ENCODE measurements around the gene WDPCP. TPM values are rescaled to one million over a fixed set of nuclear protein-coding genes. Genes with fewer than 3 reads are reported as not detected.

Gene WDPCP
- total RNA-seq, 2 experiments from 2014 or later, result 14.8 to 29.3 TPM

DNA sequence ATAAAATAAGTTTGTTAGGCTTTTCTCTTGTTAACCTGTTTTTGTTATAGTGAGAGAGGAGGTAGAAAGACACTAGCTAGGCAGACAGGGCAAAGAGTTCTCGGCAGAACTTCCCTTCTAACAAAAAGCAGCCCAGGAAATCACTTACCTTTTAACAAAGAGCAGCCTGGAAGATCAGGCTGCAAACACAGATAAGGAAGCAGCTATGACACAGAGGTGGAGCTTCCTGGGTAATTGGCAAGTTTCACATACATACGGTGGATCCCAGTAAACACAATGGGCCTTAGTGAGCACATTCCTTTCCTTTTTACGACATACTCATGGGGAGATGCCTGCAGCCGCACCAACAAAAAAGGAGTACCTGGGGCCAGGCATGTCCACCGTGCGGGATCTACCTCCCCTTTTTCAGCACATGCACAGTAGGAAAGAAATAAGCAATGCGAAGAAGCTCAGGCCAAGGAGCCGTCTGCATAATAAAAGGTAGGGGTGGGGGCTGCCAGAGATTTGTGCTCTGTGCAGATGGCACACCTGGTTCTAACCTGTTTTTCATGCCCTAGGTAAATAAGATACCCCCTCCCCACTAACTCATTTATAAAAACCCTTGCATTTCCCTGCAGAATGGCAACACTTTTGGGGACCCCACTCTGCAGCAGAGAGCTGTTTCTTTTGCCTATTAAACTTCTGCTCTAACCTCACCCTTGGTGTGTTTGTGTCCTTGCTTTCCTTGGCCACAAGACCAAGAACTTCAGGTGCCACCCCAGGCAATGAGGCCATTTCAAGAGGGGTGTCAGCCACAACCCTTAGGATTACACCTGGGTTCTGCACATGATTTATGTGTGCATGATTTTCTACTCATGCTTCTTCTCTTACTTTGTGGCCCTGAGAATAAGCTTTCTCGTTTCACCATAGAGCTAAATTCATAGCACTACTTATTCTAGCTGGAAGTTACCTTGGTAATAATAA, 27.0 kb upstream of the WDPCP start:
- Histone ChIP-seq H3K27ac (ENCODE audit: low read depth, low read length, poor library complexity, severe bottlenecking) (no peak overlapping the region), H3K9me2 (ENCODE audit: insufficient read depth, low read length) (no peaks in the 10 kb centered on the region), H3K9me3 (ENCODE audit: low read length) (no peaks in the 10 kb centered on the region), H3K4me1 (ENCODE audit: insufficient read depth, low read length, poor library complexity, severe bottlenecking) (no peaks in the 10 kb centered on the region), H3K79me2 (ENCODE audit: insufficient read depth, low read depth, low read length) (no peaks in the 10 kb centered on the region), H2AFZ (ENCODE audit: low read length) (no peak overlapping the region), H3K4me3 (ENCODE audit: low read depth, low read length, poor library complexity, severe bottlenecking) (no peak overlapping the region), H3K36me3 (ENCODE audit: insufficient read depth, low read length) (no peaks in the 10 kb centered on the region), H3K4me2 (ENCODE audit: low read length) (no peak overlapping the region), H4K20me1 (ENCODE audit: insufficient read depth, low read length) (no peaks in the 10 kb centered on the region)
- TF ChIP-seq, protein P1, sequence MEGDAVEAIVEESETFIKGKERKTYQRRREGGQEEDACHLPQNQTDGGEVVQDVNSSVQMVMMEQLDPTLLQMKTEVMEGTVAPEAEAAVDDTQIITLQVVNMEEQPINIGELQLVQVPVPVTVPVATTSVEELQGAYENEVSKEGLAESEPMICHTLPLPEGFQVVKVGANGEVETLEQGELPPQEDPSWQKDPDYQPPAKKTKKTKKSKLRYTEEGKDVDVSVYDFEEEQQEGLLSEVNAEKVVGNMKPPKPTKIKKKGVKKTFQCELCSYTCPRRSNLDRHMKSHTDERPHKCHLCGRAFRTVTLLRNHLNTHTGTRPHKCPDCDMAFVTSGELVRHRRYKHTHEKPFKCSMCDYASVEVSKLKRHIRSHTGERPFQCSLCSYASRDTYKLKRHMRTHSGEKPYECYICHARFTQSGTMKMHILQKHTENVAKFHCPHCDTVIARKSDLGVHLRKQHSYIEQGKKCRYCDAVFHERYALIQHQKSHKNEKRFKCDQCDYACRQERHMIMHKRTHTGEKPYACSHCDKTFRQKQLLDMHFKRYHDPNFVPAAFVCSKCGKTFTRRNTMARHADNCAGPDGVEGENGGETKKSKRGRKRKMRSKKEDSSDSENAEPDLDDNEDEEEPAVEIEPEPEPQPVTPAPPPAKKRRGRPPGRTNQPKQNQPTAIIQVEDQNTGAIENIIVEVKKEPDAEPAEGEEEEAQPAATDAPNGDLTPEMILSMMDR (conservative IDR thresholded peaks at IDR 0.05; ENCODE audit: low read length), result no peak
- no peak for TF ChIP-seq EZH2phosphoT487 (IDR thresholded peaks at IDR 0.05; ENCODE audit: borderline replicate concordance, low read depth, low read length)
- CTCF ChIA-PET (ENCODE audit: unreplicated experiment), result no interaction called here
- BruUV-seq (replicated peaks), result no TSS peak
- intact Hi-C loops (cut with micrococcal nuclease; ENCODE audit: unreplicated experiment), result no loop called here
- no peak for DNase-seq (ENCODE audit: low spot score)
- POLR2A ChIA-PET, result interaction anchor here (0.7 to 1.1 kb wide), 4 partner anchors 9 to 55 kb away, joined by 3 to 4 read pairs (median 3); no protein-coding TSS in a partner anchor

- TF ChIP-seq EZH2phosphoT487 (IDR thresholded peaks at IDR 0.05; ENCODE audit: borderline replicate concordance, low read depth, low read length), result no peak
- TF ChIP-seq, protein P1 (conservative IDR thresholded peaks at IDR 0.05; ENCODE audit: low read length), result no peak
- intact Hi-C loops (cut with micrococcal nuclease; ENCODE audit: unreplicated experiment), result no loop called here
These were observed 26.2 kb upstream of the WDPCP start for GRCh38 chr2:63614448-63614968.

More at GRCh38 chr2:63614448-63614968, 26.2 kb upstream of the WDPCP start:
- CTCF ChIA-PET (ENCODE audit: unreplicated experiment), result no interaction called here
- Histone ChIP-seq H3K36me3 (ENCODE audit: insufficient read depth, low read length) (no peaks in the 10 kb centered on the region), H3K9me3 (ENCODE audit: low read length) (no peaks in the 10 kb centered on the region), H2AFZ (ENCODE audit: low read length) (no peak overlapping the region), H3K79me2 (ENCODE audit: insufficient read depth, low read depth, low read length) (no peaks in the 10 kb centered on the region), H3K4me3 (ENCODE audit: low read depth, low read length, poor library complexity, severe bottlenecking) (no peak overlapping the region), H3K4me1 (ENCODE audit: insufficient read depth, low read length, poor library complexity, severe bottlenecking) (no peaks in the 10 kb centered on the region), H3K4me2 (ENCODE audit: low read length) (no peak overlapping the region), H3K9me2 (ENCODE audit: insufficient read depth, low read length) (no peaks in the 10 kb centered on the region), H4K20me1 (ENCODE audit: insufficient read depth, low read length) (no peaks in the 10 kb centered on the region), H3K27ac (ENCODE audit: low read depth, low read length, poor library complexity, severe bottlenecking) (no peak overlapping the region)
- POLR2A ChIA-PET, result interaction anchor here (0.7 kb wide), 1 partner anchor 8 kb away, joined by 3 read pairs; no protein-coding TSS in a partner anchor
- BruUV-seq (replicated peaks), result no TSS peak
- no peak for DNase-seq (ENCODE audit: low spot score)

All from OCI-LY7 (cell line).